Stromal cell of bone marrow (primary cell): ENCODE data around the gene MUC12.
"Not testable (repeated sequence)": the region's sequence is repeated elsewhere in the genome, so short reads cannot be mapped to it uniquely, and the experiment has no call there.

Experiments
- DNase-seq: peaks from one replicate; pipeline ENCODE4 v3.0.0-alpha.2; 2012; ENCODE audit warnings: low read depth

MUC12 gene

DNA sequence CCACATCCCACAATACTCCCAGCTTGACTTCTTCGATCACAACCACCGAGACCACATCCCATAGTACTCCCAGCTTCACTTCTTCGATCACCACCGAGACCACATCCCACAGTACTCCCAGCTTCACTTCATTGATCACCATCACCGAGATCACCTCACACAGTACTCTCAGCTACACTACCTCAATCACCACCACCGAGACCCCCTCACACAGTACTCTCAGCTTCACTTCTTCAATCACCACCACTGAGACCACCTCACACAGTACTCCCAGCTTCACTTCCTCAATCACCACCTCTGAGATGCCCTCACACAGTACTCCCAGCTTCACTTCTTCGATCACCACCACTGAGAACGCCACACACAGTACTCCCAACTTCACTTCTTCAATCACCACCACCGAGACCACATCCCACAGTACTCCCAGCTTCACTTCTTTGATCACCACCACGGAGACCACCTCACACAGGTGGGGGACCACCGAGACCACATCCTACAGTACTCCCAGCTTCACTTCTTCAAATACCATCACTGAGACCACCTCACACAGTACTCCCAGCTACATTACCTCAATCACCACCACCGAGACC, 11.4 kb upstream of the MUC12 start:
- no peak for DNase-seq

DNA sequence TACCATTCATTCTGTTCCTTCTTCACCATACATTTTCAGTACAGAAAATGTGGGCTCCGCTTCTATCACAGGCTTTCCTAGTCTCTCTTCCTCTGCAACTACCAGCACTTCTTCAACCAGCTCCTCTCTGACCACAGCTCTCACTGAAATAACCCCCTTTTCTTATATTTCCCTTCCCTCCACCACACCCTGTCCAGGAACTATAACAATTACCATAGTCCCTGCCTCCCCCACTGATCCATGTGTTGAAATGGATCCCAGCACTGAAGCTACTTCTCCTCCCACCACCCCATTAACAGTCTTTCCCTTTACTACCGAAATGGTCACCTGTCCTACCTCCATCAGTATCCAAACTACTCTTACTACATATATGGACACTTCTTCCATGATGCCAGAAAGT, 9.5 kb upstream of the MUC12 start:
- DNase-seq, result no peak

DNA sequence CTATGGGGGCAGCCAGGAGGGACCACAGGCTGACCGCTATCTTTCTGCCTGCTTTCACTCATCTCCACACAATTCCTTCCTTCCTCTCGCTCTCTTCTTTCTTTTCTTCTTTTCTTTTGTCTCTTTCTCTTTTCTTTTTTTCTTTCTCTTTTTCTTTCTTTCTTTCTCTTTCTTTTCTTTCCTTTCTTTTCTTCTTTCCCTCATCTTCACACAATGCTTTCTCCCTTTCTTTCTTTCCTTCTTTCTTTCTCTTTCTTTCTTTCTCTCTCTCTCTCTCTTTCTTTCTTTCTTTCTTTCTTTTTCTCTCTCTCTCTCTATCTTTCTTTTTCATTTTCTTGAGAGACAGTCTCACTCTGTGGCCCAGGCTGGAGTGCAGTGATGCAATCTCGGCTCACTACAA, 6.8 kb upstream of the MUC12 start:
- DNase-seq, result no peak

DNA sequence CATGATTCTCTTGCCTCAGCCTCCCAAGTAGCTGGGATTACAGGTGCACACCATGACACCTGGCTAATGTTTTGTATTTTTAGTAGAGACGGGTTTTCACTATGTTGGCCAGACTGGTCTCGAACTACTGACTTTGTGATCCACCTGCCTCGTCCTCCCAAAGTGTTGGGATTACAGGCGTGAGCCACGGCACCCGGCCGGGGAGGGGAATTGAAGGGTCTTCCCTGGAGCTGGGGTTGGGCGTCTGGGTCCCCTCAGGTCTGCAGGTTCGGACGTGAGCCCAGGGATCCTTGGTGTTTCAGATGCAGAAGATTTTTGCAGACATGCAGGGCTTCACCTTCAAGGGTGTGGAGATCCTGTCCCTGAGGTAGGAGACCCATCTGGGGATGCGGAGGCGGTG, 6.0 kb upstream of the MUC12 start:
- no peak for DNase-seq

DNA sequence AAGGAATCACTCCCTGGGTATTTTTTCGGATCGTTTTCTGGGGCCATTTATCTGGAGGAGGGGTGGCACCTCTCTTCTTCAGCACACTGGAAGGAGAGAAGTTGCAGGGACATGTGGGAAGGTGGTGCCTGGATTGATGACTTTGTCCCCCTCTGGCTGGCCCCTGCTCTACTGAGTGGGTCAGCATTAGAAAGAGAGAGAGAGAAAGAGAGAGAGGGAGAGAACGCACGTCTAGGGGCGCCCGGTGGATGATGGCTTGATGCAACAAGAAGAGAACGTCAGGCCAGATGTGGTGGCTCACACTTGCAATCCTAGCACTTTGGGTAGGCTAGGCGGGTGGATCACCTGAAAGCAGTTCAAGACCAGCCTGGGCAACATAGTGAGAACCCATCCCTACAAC, 5.5 kb upstream of the MUC12 start:
- DNase-seq, result no peak

DNA sequence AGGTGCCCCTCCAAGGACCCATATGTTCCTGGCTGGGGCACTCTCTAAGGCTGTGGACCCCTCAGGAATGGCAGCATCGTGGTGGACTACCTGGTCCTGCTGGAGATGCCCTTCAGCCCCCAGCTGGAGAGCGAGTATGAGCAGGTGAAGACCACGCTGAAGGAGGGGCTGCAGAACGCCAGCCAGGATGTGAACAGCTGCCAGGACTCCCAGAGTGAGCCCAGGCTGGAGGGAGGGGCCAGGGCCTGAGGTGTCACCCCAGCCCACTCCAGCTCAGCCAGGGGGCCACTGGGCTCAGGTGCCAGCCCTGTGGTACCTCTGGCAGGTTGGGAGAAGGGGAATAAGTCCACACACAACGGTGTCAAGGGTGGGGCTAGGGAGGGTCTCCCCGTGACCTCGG, 4.7 kb upstream of the MUC12 start:
- DNase-seq, result no peak

DNA sequence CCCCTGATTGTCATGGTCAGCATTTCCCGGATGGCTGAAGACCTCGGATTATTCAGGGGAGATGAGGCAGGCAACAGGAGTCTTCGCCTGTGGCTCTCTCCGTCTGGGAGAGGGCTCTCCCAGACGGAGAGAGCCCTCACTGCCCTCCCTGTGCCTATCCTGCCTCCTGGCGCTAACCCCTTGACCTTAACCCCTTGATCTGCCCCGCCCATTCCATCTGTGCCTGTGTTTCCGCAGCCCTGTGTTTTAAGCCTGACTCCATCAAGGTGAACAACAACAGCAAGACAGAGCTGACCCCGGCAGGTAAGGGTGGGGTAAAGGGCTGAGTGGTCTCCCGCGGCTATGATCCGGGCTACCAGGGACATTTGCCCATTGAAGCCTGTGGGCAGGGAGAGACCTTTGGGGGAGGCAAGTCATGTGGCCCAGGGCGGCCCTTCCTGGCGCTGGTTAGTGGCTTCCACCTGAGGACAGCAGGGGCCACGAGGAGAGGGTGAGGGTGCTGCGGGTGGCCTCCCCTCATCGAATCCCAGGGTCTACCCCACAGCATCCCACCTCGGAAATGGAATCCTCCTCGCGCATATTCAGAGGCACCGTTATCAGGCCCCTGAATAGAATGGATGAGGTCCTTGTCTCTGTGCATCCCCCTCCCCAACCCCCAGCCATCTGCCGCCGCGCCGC, 4.2 kb upstream of the MUC12 start:
- DNase-seq, result no peak

DNA sequence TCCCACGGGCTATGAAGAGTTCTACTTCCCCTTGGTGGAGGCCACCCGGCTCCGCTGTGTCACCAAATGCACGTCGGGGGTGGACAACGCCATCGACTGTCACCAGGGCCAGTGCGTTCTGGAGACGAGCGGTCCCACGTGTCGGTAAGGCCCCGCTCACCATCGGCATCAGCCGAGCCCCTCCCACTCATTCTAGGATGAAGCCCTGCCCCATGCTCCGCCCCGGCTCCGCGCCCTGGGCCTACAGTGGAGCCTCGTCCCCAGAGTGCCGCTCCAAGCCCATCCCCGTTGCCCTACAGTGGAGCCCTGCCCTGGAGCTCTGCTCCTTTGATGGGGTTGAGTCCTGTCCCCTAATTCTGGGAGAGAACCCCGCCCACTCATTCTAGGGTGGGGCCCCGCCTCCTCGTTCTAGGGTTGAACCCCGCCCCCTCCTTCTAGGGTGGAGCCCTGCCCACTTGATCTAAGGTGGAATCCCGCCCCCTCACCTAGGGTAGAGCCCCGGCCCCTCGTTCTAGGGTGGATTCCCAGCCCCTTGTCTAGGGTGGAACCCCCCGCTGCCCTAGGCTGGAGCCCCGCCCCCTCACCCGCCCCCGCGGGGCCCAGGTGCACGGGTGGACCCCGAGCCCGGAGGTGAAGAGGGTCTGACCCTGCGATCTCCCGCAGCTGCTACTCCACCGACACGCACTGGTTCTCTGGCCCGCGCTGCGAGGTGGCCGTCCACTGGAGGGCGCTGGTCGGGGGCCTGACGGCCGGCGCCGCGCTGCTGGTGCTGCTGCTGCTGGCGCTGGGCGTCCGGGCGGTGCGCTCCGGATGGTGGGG, 3.4 kb upstream of the MUC12 start:
- no peak for DNase-seq

DNA sequence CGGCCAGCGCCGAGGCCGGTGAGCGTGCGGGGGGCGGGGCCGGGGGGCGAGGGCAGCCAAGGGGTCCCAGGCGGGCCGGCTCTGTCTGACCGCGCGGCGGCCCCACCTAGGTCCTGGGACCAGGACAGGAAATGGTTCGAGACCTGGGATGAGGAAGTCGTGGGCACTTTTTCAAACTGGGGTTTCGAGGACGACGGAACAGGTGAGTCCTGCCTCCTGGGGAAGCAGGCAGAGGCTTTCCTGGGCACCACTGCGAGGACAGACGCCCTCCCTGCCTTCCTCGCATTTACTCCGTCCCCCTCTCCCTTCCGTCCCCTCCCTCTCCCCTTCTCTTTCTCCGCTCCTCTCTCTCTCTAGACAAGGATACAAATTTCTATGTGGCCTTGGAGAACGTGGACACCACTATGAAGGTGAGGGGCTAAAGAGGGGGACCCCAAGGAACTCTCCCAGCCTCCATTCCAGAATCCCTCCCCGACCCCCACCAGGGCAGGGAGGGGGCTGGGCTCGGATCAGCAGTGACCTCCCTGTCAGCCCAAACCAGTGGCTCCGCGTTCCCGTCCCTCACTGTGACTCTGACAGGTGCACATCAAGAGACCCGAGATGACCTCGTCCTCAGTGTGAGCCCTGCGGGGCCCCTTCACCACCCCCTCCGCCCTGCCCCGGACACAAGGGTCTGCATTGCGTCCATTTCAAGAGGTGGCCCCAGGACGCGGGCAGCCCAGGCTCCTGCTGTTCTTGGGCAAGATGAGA, 2.6 kb upstream of the MUC12 start:
- DNase-seq, result no peak

DNA sequence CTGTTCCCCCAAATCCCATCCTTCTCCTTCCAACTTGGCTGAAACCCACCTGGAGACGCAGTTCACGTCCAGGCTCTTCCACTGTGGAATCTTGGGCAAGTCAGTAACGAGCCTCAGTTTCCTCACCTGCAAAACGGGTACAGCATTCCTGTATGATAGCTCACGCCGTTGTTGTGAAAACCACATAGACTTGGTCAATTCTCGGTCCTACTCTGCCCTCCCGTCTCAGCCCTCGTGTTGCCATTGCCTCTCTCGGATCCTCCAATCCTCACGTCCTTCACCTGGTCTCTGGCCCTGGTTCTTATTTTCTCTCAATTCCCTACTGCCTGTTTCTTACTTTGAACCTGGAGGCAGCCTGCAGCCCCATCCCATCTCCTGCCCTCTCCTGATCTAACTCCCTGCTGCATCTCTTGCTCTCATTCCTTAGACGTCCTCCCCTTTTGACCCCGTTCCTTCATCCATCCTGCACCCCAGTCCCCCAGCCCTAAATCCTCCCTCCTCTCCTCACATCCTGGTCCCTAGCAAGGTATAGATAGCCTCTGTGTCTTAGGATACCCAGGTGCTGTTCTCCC, 2.0 kb upstream of the MUC12 start:
- no peak for DNase-seq

DNA sequence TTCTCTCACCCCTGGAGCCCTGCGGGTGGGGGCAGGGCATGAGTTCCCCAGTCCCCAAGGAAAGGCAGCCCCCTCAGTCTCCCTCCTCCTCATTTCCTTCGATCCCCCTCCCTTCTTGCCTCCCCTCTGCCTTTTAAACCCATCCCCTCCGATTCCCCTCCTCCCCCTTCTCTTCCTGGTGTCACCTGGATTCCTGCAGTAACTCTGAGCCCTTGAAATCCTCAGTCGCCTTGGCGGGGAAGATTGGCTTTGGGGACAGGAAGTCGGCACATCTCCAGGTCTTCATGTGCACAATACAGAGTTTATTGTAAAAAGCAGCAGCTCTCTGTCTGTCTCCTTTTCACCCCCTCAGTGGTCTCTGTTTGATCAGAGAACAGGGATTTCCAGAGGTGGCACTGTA, 1.3 kb upstream of the MUC12 start:
- DNase-seq, result no peak

DNA sequence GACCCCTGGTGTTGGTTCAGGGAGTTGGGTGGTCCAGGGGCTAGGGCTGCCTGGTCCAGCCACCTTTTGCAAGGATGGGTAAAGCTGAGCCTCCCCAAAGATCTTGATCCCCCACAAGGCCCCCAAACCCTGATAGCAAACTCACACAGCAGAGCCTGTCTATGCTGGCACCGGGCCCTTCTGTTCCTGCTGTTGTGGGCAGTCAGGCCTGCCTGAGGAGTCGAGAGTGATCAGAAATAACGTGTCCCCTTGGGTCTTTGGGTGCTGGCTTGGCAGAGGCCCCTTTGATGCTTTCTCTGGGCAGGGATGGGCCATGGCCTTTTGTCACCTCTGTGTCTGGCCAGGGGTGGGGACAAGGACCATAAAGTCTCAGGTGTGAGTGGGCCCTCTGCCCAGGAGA, 715 bp upstream of the MUC12 start:
- no peak for DNase-seq

DNA sequence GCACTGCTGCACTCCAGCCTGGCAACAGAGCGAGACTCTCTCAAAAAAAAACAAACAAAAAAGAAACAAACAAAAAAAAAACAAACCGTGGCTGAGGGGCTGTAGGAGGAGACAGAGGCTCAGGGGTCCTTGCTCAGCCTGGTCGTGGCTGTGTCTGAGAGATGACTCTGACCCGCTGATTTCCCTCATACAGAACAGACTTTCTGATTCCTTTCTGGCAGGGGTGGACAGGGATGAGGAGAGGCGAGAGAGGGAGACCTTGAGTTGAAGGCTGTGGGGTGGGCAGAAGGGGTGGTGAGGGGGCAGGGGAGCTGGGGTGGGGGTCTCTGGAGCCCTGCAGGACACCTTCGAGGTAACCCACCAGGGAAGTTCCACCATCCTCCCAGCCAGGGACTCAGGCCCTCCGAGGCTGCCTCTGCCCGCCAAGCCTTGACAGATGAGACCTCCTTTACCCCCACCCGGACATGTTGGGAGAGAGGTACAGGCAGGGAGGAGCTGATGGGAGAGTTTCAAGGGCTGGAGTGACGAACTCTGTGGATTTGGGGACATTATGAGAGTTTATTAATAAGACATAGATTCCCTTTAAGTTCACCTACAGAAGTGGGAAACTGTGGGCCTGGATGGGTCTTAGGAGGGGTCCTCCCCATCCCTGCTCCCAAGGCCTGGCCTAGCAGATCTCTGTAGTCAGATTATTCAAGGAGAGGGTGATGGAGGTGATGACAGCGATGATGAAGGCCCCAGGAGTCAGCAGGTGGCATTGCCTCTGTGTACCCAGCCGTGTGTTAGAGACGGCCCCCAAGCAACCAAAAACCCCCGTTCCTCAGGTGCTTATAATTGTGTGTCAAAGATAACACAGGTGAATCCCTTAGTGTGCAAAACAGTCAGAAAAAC, 2.0 kb downstream of the MUC12 start:
- DNase-seq, result no peak

DNA sequence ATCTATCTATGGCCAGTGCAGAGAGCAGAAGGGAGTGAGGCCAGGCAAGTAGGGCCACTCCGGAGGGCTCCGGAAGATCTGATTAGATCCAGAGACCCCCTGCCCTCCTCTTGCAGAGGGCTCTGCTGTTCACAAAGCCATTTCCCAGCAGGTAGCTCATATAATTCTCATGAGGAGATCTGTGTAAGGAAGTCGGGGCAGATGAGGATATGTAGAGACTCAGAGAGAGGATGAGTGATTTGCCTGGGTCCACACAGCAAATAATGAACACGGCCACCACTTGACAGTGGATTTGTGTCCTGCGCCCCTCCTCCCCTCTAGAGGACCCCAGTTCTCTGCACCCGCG, 2.6 kb downstream of the MUC12 start:
- no peak for DNase-seq

DNA sequence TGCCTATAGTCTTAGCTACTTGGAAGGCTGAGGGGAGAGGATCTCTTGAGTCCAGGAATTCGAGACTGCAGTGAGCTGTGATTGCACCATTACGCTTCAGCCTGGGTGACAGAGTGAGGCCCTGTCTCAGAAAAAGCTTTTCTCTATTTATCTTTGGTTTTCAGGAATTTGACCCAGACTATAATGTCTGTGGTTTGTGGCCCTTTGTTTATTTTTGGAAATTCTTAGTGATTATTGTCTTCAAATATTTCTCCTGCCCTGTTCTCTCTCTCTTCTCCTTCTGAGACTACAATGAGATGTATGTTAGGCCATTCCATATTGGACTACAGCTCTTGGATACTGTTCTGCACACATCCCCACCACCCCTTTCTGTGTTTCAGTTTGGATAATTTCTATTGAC, 4.7 kb downstream of the MUC12 start:
- DNase-seq, result no peak

DNA sequence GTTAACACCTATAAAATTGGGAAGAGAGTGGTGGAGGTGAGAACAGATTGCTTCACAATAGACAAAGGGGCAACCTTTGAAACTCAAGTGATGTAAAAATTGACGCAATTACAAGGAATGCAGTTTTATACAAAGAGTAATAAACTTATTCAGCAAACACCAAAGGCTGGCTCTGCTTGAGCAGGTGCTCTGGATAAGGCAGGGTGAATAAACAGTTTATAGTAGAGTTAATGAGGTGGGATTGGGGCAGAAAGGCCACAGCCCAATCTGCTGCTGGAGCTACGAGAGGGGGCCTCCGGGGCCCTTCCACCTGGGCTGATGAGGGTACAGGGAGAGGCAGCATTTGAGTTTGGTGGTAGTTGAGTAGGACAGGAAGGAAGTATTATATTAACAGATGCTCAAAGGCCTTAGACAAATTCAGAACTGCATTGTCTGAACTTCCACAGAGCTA, 6.0 kb downstream of the MUC12 start:
- no peak for DNase-seq

DNA sequence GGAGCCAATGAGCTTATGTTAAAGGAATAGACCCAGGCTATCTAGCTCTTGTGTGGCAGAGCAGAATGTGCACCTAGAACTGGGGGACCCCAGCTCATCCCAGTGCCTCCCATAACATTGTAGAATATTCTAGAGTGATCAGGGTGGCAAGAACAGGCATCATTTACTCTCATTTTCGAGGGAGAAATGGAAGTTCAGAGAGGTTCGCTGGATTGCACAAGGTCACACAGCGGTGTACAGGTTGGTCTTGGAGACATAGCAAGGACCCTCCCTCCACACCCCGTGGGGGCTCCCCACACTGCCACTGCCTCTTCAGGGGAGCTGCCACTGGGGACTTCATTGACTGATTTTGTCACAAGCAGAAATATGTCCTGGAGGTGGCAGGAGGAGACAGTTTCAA, 8.9 kb downstream of the MUC12 start:
- no peak for DNase-seq

DNA sequence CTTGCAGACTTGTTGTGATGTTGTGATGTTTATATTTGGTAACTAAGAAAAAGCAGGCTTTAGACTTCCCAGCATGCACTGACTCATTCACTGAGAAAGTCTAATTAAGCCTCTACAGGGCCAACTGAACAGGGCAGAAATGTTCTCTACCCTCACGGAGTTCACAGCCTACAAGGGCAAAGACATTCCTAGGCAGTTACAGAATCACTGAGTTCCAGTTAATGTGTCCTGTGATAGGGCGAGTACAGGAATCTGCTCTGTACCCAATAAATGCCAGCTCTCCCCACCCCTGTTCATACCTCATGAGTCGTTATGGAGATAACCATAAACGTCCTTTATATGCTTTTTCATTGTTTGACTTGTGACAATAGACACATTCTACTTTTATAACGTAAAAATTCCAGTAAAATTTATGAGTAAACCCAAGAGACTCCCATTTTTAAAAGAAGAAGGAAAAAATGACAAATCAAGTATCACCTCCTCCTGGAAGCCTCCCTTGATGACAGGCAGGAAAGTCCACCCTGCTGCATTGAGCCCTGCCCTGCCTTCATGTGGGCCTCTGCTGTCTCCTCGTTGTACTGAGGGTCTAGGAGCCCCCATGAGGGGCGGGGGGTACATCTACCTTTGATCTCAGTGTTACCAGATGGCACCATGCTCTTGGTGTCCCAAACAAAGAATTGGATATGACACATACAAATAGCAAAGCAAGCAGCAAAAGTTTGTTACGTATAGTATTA, 14.3 kb downstream of the MUC12 start:
- DNase-seq, result peak; percentile 66

DNA sequence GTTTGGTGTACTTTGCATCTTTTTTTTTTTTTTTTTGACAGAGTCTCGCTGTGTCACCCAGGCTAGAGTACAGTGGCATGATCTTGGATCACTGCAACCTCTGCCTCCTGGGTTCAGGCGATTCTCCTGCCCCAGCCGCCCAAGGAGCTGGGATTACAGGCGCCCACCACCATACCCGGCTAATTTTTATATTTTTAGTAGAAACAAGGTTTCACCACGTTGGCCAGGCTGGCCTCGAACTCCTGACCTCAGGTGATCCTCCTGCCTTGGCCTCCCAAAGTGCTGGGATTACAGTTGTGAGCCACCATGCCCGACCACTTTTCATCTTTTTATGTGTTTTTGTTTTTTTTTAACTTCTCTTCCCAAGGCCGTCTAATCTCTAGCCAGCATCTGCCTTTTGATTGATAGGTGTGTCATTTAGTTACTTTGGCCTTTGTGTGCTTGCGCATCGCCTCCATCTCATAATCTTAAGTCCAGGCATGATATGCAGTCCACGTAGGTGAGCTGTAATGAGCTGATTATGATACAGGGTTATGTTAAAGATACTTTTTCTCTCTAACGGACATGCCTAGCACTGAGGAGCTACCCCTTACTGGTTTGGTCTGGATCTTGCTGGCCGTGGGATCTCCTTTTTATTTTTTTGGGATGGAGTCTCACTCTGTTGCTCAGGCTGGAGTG, 15.0 kb downstream of the MUC12 start:
- not testable (repeated sequence) for DNase-seq
